Astrocyte (in vitro differentiated cells and primary cell): ENCODE measurements around the gene PRRT4. TPM values are rescaled to one million over a fixed set of nuclear protein-coding genes. Genes with fewer than 3 reads are reported as not detected.
A peak's percentile ranks its signal among the peaks of the same experiment; 100 is the strongest.

Source experiments
- DNase-seq: peaks from one replicate; pipeline ENCODE4 v3.0.0-alpha.2; 2010; ENCODE audit warnings: low read depth
- FAIRE-seq: peaks from 2 replicates; lab custom pipeline; 2011; peaks lifted over from hg19 to GRCh38; lab: Jason Lieb, UNC
- H2AFZ ChIP-seq: 2 replicates; pipeline ENCODE4 v1.6.0; 2012; ENCODE audit warnings: low read depth, low read length, inconsistent platforms
- H3K27ac ChIP-seq: 2 replicates; pipeline ENCODE4 v1.5.1; 2011; ENCODE audit warnings: low read depth, low read length, inconsistent platforms
- H3K27me3 ChIP-seq: 2 replicates; pipeline ENCODE4 v1.6.0; 2011; ENCODE audit warnings: low read length, inconsistent platforms; ENCODE audit not compliant: insufficient read depth
- H3K36me3 ChIP-seq: 2 replicates; pipeline ENCODE4 v1.5.1; 2011; ENCODE audit warnings: low read length, inconsistent platforms; ENCODE audit not compliant: insufficient read depth
- H3K4me1 ChIP-seq: 2 replicates; pipeline ENCODE4 v1.5.1; 2011; ENCODE audit warnings: low read length, inconsistent platforms; ENCODE audit not compliant: insufficient read depth
- H3K4me2 ChIP-seq: 2 replicates; pipeline ENCODE4 v1.6.0; 2012; ENCODE audit warnings: low read length, inconsistent platforms
- H3K4me3 ChIP-seq: 2 replicates; pipeline ENCODE4 v1.5.1; 2011; ENCODE audit warnings: low read depth, mild to moderate bottlenecking, low read length, inconsistent platforms; ENCODE audit not compliant: insufficient read depth
- H3K79me2 ChIP-seq: 2 replicates; pipeline ENCODE4 v1.6.0; 2012; ENCODE audit warnings: mild to moderate bottlenecking, low read length, inconsistent platforms; ENCODE audit not compliant: insufficient read depth
- H3K9ac ChIP-seq: 2 replicates; pipeline ENCODE4 v1.6.0; 2012; ENCODE audit warnings: mild to moderate bottlenecking, low read length, inconsistent platforms
- H3K9me3 ChIP-seq: 2 replicates; pipeline ENCODE4 v1.5.1; 2012; ENCODE audit warnings: low read depth, mild to moderate bottlenecking, low read length, inconsistent platforms; ENCODE audit not compliant: insufficient read depth
- H4K20me1 ChIP-seq: 2 replicates; pipeline ENCODE4 v1.6.0; 2012; ENCODE audit warnings: low read length, inconsistent platforms; ENCODE audit not compliant: insufficient read depth
- H3K27ac Mint-ChIP-seq: one replicate; pipeline ENCODE4 v1.8.0; 2021; ENCODE audit warnings: mild to moderate bottlenecking, mixed read lengths; ENCODE audit not compliant: unreplicated experiment
- H3K27me3 Mint-ChIP-seq: one replicate; pipeline ENCODE4 v1.8.0; 2021; ENCODE audit warnings: low read depth, mixed read lengths; ENCODE audit not compliant: unreplicated experiment
- H3K36me3 Mint-ChIP-seq: one replicate; pipeline ENCODE4 v1.8.0; 2021; ENCODE audit warnings: low read depth, mixed read lengths; ENCODE audit not compliant: unreplicated experiment
- H3K4me1 Mint-ChIP-seq: one replicate; pipeline ENCODE4 v1.8.0; 2021; ENCODE audit warnings: low read depth, mixed read lengths; ENCODE audit not compliant: unreplicated experiment
- H3K4me3 Mint-ChIP-seq: one replicate; pipeline ENCODE4 v1.8.0; 2021; ENCODE audit warnings: mild to moderate bottlenecking, moderate library complexity, mixed read lengths; ENCODE audit not compliant: unreplicated experiment
- H3K9me3 Mint-ChIP-seq: one replicate; pipeline ENCODE4 v1.8.0; 2021; ENCODE audit warnings: mild to moderate bottlenecking, mixed read lengths; ENCODE audit not compliant: unreplicated experiment
- CTCF ChIP-seq: IDR thresholded peaks from 2 replicates; pipeline ENCODE4 v1.5.1; 2011; ENCODE audit warnings: low read depth, mild to moderate bottlenecking, inconsistent platforms, low read length, moderate library complexity; ENCODE audit not compliant: insufficient read depth
- EZH2 ChIP-seq: IDR thresholded peaks from 2 replicates; pipeline ENCODE4 v1.6.1; 2012; ENCODE audit warnings: mild to moderate bottlenecking, low read length, inconsistent platforms; ENCODE audit not compliant: insufficient read depth
- total RNA-seq: library from RNA; stranded (reverse); gene quantifications from 2 replicates; pipeline ENCODE4 v1.2.1, GENCODE V29; 2021

Gene PRRT4
- total RNA-seq, 1 donor from 2014 or later = 0.93 TPM

- Histone ChIP-seq H3K4me1 (peaks cover 29% of the 10 kb centered on the region), H3K79me2 (peaks cover 21% of the 10 kb centered on the region), H3K9me3 (no peaks in the 10 kb centered on the region), H4K20me1 (peaks cover 38% of the 10 kb centered on the region), H3K4me3 (no peak overlapping the region), H3K4me2 (peak overlapping the region; percentile 85), H3K27me3 (no peaks in the 10 kb centered on the region), H3K27ac (no peak overlapping the region), H3K36me3 (peaks cover under 1% of the 10 kb centered on the region), H2AFZ (no peak overlapping the region), H3K9ac (no peak overlapping the region)
- H3K36me3 Mint-ChIP-seq = no peaks in the 10 kb centered on the region
- no peak overlapping the region for H3K4me3 Mint-ChIP-seq
- H3K27me3 Mint-ChIP-seq = peaks cover 38% of the 10 kb centered on the region
- no peak for TF ChIP-seq CTCF
- H3K4me1 Mint-ChIP-seq = peaks cover 6% of the 10 kb centered on the region
- peak overlapping the region; percentile 81 for H3K27ac Mint-ChIP-seq
- H3K9me3 Mint-ChIP-seq = no peaks in the 10 kb centered on the region
- FAIRE-seq (no peak), DNase-seq (no peak)
Measured at GRCh38 chr7:128407751-128408708, 46.5 kb upstream of the PRRT4 start.

DNA sequence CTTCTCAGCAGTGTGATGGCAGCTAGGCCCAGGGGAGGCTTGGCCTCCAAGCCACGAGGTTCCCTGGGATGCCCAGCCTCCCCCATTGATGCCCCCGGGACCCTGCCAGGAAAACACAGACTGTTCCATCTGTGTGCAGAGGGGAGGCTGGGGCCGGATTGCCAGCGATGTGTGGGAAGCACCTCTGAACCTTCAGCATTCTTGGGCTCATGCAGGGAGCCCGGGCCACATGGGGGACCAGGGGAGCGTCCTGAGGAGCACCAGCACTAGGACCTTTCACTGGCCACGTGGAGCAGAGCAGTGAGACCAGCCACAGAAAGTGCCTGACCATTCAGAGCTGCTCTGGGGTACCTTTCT is 45.7 kb upstream of the PRRT4 start:
- Histone ChIP-seq H2AFZ (no peak overlapping the region), H3K36me3 (peaks cover 5% of the 10 kb centered on the region), H3K9me3 (no peaks in the 10 kb centered on the region), H3K27me3 (no peaks in the 10 kb centered on the region), H4K20me1 (peaks cover 47% of the 10 kb centered on the region), H3K9ac (no peak overlapping the region), H3K27ac (no peak overlapping the region), H3K4me3 (no peak overlapping the region), H3K4me1 (peaks cover 29% of the 10 kb centered on the region), H3K4me2 (no peak overlapping the region), H3K79me2 (peaks cover 27% of the 10 kb centered on the region)
- H3K27me3 Mint-ChIP-seq = peaks cover 41% of the 10 kb centered on the region
- DNase-seq = no peak
- H3K4me3 Mint-ChIP-seq = no peak overlapping the region
- FAIRE-seq = no peak
- no peaks in the 10 kb centered on the region for H3K9me3 Mint-ChIP-seq
- TF ChIP-seq EZH2 (no peak), CTCF (no peak)
- peaks cover 7% of the 10 kb centered on the region for H3K4me1 Mint-ChIP-seq
- no peaks in the 10 kb centered on the region for H3K36me3 Mint-ChIP-seq
- H3K27ac Mint-ChIP-seq = no peak overlapping the region
